DOHH2 (cell line): ENCODE results near the gene TRAK1.
A peak's percentile ranks its signal among the peaks of the same experiment; 100 is the strongest.

ENCODE experiments used
- EZH2phosphoT487 ChIP-seq: fragments of 200-600 bp; sonication (generic); IDR thresholded peaks from 2 replicates; pipeline ENCODE4 v1.6.1; 2017; ENCODE audit warnings: borderline replicate concordance, mild to moderate bottlenecking, antibody characterized with exemption, low read length, moderate library complexity, mixed read lengths
- TF ChIP-seq, protein P1 (sequence below): fragments of 200-600 bp; sonication (generic); IDR thresholded peaks from one replicate; pipeline ENCODE4 v1.5.1; 2014; ENCODE audit warnings: antibody characterized with exemption, mild to moderate bottlenecking, low read depth, low read length; ENCODE audit not compliant: poor library complexity, severe bottlenecking

DNA sequence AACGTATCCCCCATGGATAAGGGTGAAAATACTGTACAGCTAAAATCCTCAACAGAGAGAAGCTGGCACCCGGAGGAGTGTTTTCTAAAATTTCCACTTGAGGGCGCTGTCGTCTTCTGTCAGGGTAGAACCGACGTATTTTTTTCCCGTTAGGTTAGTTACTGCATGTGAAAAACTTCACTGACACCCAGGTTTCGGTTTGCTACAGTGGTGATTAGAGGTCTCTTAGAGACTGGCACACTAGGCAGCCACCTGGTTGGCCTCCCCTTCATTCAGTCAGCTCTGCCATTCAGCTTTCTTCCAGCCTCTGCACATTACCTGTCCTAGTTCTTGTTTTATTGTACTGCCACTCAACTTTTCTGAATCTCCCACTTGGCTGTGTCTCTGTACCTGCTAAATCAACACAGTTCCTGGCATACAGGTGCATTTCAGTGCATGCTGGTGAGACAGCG, 156.4 kb downstream of the TRAK1 start:
- TF ChIP-seq, protein P1, sequence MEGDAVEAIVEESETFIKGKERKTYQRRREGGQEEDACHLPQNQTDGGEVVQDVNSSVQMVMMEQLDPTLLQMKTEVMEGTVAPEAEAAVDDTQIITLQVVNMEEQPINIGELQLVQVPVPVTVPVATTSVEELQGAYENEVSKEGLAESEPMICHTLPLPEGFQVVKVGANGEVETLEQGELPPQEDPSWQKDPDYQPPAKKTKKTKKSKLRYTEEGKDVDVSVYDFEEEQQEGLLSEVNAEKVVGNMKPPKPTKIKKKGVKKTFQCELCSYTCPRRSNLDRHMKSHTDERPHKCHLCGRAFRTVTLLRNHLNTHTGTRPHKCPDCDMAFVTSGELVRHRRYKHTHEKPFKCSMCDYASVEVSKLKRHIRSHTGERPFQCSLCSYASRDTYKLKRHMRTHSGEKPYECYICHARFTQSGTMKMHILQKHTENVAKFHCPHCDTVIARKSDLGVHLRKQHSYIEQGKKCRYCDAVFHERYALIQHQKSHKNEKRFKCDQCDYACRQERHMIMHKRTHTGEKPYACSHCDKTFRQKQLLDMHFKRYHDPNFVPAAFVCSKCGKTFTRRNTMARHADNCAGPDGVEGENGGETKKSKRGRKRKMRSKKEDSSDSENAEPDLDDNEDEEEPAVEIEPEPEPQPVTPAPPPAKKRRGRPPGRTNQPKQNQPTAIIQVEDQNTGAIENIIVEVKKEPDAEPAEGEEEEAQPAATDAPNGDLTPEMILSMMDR, result peak; percentile 78
- TF ChIP-seq EZH2phosphoT487, result no peak
